GM12878 (cell line): ENCODE results near the gene TMEM106A. TPM values are rescaled to one million over a fixed set of nuclear protein-coding genes. Genes with fewer than 3 reads are reported as not detected.

Experiments used
- ATAC-seq: fragments of 200-7000 bp; cut with Tn5 transposase; 3 replicates; pipeline ENCODE4 v1.9.1; 2020; ENCODE audit warnings: mild to moderate bottlenecking, moderate library complexity
- BruUV-seq: library from RNA; stranded (reverse); fragments of 400-500 nt; replicated peaks from 2 replicates; lab custom pipeline; 2021; lab: Mats Ljungman, UMichigan
- CTCF ChIA-PET: fragments of 300-600 bp; sonication (Branson Sonifier 250); formaldehyde crosslinking; extraction: SDS; loops from one replicate; lab custom pipeline; 2021; ENCODE audit warnings: inconsistent platforms; lab: Yijun Ruan, JAX
- POLR2A ChIA-PET: fragments of 350-600 bp; formaldehyde crosslinking; extraction: SDS; loops from one replicate; lab custom pipeline; 2021; ENCODE audit warnings: inconsistent platforms; lab: Charles Lee
- RAD21 ChIA-PET: fragments of 300-600 bp; sonication (Branson Sonifier 250); formaldehyde crosslinking; loops from one replicate; lab custom pipeline; 2023; ENCODE audit warnings: antibody characterized with exemption; ENCODE audit not compliant: unreplicated experiment; lab: Charles Lee
- SMC1A ChIA-PET: fragments of 300-600 bp; sonication (Branson Sonifier 250); formaldehyde crosslinking; loops from one replicate; lab custom pipeline; 2023; ENCODE audit not compliant: unreplicated experiment, uncharacterized antibody; lab: Charles Lee
- DNase-seq: peaks from one replicate; pipeline ENCODE4 v3.0.0-alpha.2; 2011; ENCODE audit warnings: low read depth, low spot score
- FAIRE-seq: peaks from 3 replicates; lab custom pipeline; 2011; peaks lifted over from hg19 to GRCh38; lab: Jason Lieb, UNC
- H2AFZ ChIP-seq: 2 replicates; pipeline ENCODE4 v1.6.0; 2011; ENCODE audit warnings: low read depth, low read length, control low read depth; ENCODE audit not compliant: control insufficient read depth
- H3K27ac ChIP-seq: 2 replicates; pipeline ENCODE4 v1.5.1; 2011; ENCODE audit warnings: control low read depth; ENCODE audit not compliant: control insufficient read depth, insufficient read depth
- H3K27me3 ChIP-seq, 2 experiments: replicated peaks in 1 of 2; 2 replicates each; pipeline versions ENCODE4 v1.6.0 to v1.6.1; 2011; ENCODE audit warnings: low read length in 1 of 2; ENCODE audit not compliant: control insufficient read depth in 2 of 2, insufficient read depth in 2 of 2
- H3K36me3 ChIP-seq, 2 experiments: 2 replicates each; pipeline ENCODE4 v1.5.1; 2011; ENCODE audit warnings: low read length in 1 of 2; ENCODE audit not compliant: control insufficient read depth in 2 of 2, insufficient read depth in 2 of 2
- H3K4me1 ChIP-seq: 2 replicates; pipeline ENCODE4 v1.6.1; 2011; ENCODE audit warnings: mild to moderate bottlenecking, low read length, moderate library complexity, mixed read lengths; ENCODE audit not compliant: control insufficient read depth, insufficient read depth
- H3K4me2 ChIP-seq: 2 replicates; pipeline ENCODE4 v1.6.0; 2011; ENCODE audit warnings: control low read depth; ENCODE audit not compliant: control insufficient read depth, insufficient read depth
- H3K4me3 ChIP-seq: fragments of 200-600 bp; sonication (generic); 2 replicates; pipeline ENCODE4 v1.5.1; 2016
- H3K79me2 ChIP-seq: 2 replicates; pipeline ENCODE4 v1.6.0; 2011; ENCODE audit warnings: low read length; ENCODE audit not compliant: control insufficient read depth, insufficient read depth
- H3K9ac ChIP-seq: 2 replicates; pipeline ENCODE4 v1.8.0; 2011; ENCODE audit warnings: low read length, control low read depth, mixed read lengths; ENCODE audit not compliant: control insufficient read depth, insufficient read depth
- H3K9me3 ChIP-seq: replicated peaks from 3 replicates; pipeline ENCODE4 v1.5.1; 2011; ENCODE audit warnings: mild to moderate bottlenecking, low read length; ENCODE audit not compliant: control insufficient read depth, insufficient read depth
- H4K20me1 ChIP-seq: 2 replicates; pipeline ENCODE4 v1.6.0; 2011; ENCODE audit not compliant: control insufficient read depth, insufficient read depth
- CREB1 ChIP-seq: IDR thresholded peaks from 2 replicates; pipeline ENCODE4 v1.6.1; 2012; ENCODE audit warnings: low read depth, mild to moderate bottlenecking, inconsistent platforms
- NFIC ChIP-seq: IDR thresholded peaks from 2 replicates; pipeline ENCODE4 v1.6.1; 2012; ENCODE audit warnings: low read depth, mild to moderate bottlenecking, inconsistent platforms, low read length, moderate library complexity
- RAD51 ChIP-seq: fragments of 450-650 bp; IDR thresholded peaks from 2 replicates; pipeline ENCODE4 v1.6.1; 2016; ENCODE audit warnings: moderate library complexity, mild to moderate bottlenecking, inconsistent platforms
- RUNX3 ChIP-seq: IDR thresholded peaks from 2 replicates; pipeline ENCODE4 v1.6.1; 2012; ENCODE audit warnings: low read length, inconsistent platforms
- SMAD5 ChIP-seq: IDR thresholded peaks from 2 replicates; pipeline ENCODE4 v1.6.1; 2016; ENCODE audit warnings: antibody characterized with exemption, low read depth
- SRF ChIP-seq, 2 experiments: IDR thresholded peaks; 2 replicates each; pipeline ENCODE4 v1.6.1; 2011; ENCODE audit warnings: low read depth in 2 of 2, low read length in 2 of 2, mild to moderate bottlenecking in 1 of 2, moderate library complexity in 1 of 2
- SUPT20H ChIP-seq: IDR thresholded peaks from 2 replicates; pipeline ENCODE4 v1.6.1; 2011; ENCODE audit warnings: low read depth, mild to moderate bottlenecking, low read length, moderate library complexity, borderline replicate concordance; ENCODE audit not compliant: control insufficient read depth
- WGBS: methylation state at CpG from one replicate; pipeline ENCODE4 v1.1.6; 2016; ENCODE audit warnings: low lambda C conversion rate; ENCODE audit not compliant: insufficient replicate concordance, insufficient coverage; ENCODE audit errors: missing lambda C conversion rate; 5-methylcytosine and 5-hydroxymethylcytosine counted together
- in situ Hi-C: fragments of 300-500 bp; cut with MboI; formaldehyde crosslinking; loops from 9 replicates; pipeline ENCODE4 v1.14.3; 2018; ENCODE audit warnings: mixed read lengths
- intact Hi-C: fragments of 100-400 bp; cut with micrococcal nuclease; formaldehyde crosslinking; loops from one replicate; pipeline ENCODE4 v1.14.2; 2022; ENCODE audit not compliant: unreplicated experiment
- polyA plus RNA-seq, 11 experiments: library from polyadenylated mRNA; depleted of rRNA in 4 of 11; unstranded in 6 of 11; stranded (reverse) in 5 of 11; fragments of >200 nt; fragmentation: Nextera tagmentation in 4 of 11; fragmentation: Illumina TruSeq in 1 of 11; extraction: Ambion mirVana in 4 of 11; extraction: Trizol in 1 of 11; gene quantifications; 1 replicate in 1 of 11; 2 replicates in 10 of 11; pipeline versions ENCODE4 v1.2.1 to v1.2.3, GENCODE V29; 2011 to 2016; ENCODE audit warnings: inconsistent platforms in 2 of 11, missing spikeins in 2 of 11, low read depth in 1 of 11
- total RNA-seq, 4 experiments: library from RNA; depleted of rRNA in 3 of 4; stranded (reverse); fragments of >200 nt in 3 of 4; fragmentation: Illumina TruSeq in 1 of 4; extraction: Trizol in 1 of 4; gene quantifications; 2 replicates each; pipeline versions ENCODE4 v1.2.1 to v1.2.3, GENCODE V29; 2013 to 2021
- TF ChIP-seq, protein P1 (sequence below): IDR thresholded peaks from 2 replicates; pipeline ENCODE4 v1.6.1; 2011; ENCODE audit warnings: borderline replicate concordance, low read depth, mild to moderate bottlenecking, moderate library complexity, mixed read lengths, low read length; ENCODE audit not compliant: insufficient read depth; ENCODE audit errors: extremely low read length

The TMEM106A gene
- total and polyA plus RNA-seq, 10 of the 15 experiments (the other 5 are each of a cell fraction or from before 2014, with no cell fraction given) = 2.3 to 18.7 (median 9.3) TPM

DNA sequence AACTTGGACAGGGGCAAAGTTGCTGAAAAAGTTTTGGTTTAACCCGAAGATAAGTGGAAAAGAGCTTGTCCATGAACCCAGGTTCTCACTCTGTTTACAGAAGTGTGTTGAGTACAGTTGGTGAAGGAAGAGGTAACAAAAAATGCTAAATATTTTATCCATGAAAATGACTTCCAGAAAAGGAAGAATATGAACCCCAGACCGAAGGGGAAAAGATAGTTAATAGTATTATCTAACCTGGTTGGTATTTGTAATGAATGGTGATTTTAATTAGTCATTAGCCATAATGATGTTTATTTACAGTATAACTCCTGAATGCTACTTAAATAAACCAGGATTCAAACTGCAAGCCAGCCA, 574 bp upstream of the TMEM106A start:
- Histone ChIP-seq H4K20me1 (no peaks in the 10 kb centered on the region), H3K27me3 (no peaks in the 10 kb centered on the region), H3K9me3 (no peaks in the 10 kb centered on the region), H3K4me2 (peak overlapping the region; percentile 73), H2AFZ (peak overlapping the region; percentile 82), H3K36me3 (peaks cover 1 to 8% of the 10 kb centered on the region in 2 experiments; a peak in 3 of 4 replicates), H3K9ac (peak overlapping the region; percentile 86), H3K4me1 (peaks cover 10% of the 10 kb centered on the region), H3K4me3 (peak overlapping the region; percentile 75), H3K79me2 (peaks cover 17% of the 10 kb centered on the region), H3K27ac (peak overlapping the region; percentile 88)
- ChIA-PET SMC1A (interaction anchor here (1.0 to 3.9 kb wide), 4 partner anchors 10 to 104 kb away, joined by 3 to 20 read pairs (median 8); no protein-coding TSS in a partner anchor), CTCF (interaction anchor here (1.0 to 1.8 kb wide), 5 partner anchors 39 to 273 kb away, joined by 3 to 6 read pairs (median 5); partner anchors contain the start of genes DHX8, NBR1 and RPL27), RAD21 (interaction anchor here (2.4 to 2.9 kb wide), 2 partner anchors 39 to 104 kb away, joined by 15 read pairs; partner anchors contain the start of gene NBR1), POLR2A (interaction anchor here (0.8 to 4.4 kb wide), 3 partner anchors 37 to 157 kb away, joined by 3 to 31 read pairs (median 3); no protein-coding TSS in a partner anchor)
- WGBS = 0% methylated on average over 2 of the region's 2 CpGs
- ATAC-seq (no peak), FAIRE-seq (no peak), DNase-seq (no peak)
- intact Hi-C loops (no loop called here), in situ Hi-C loops (loop anchor here (10.0 to 25.0 kb wide), 9 partner anchors 104 to 1651 kb away; partner anchors contain the start of genes DNAJC7, EIF1, HDAC5 and MEOX1)
- no peak for TF ChIP-seq CREB1
- TF ChIP-seq SUPT20H = no peak
- TF ChIP-seq SMAD5 = 0 out of 2 replicates have a peak, but pooled peaks have one; percentile 13
- no peak for TF ChIP-seq RAD51
- TF ChIP-seq NFIC = 0 out of 2 replicates have a peak, but pooled peaks have one; percentile 14
- TF ChIP-seq RUNX3 = no peak
- no peak for TF ChIP-seq SRF (IDR thresholded peaks at IDR 0.05; ENCODE audit: low read depth in 2 of 2, low read length in 2 of 2)
- TF ChIP-seq, protein P1, sequence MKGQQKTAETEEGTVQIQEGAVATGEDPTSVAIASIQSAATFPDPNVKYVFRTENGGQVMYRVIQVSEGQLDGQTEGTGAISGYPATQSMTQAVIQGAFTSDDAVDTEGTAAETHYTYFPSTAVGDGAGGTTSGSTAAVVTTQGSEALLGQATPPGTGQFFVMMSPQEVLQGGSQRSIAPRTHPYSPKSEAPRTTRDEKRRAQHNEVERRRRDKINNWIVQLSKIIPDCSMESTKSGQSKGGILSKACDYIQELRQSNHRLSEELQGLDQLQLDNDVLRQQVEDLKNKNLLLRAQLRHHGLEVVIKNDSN = no peak
- TSS peak; percentile 94 for BruUV-seq
